Measurements from ENCODE around the gene CAMTA1. TPM values are rescaled to one million over a fixed set of nuclear protein-coding genes. Genes with fewer than 3 reads are reported as not detected.
"Not testable (repeated sequence)": the region's sequence is repeated elsewhere in the genome, so short reads cannot be mapped to it uniquely, and the experiment has no call there.

CAMTA1 gene
- total RNA-seq, 5 donors from 2014 or later (not counting 1 experiment from before 2014, with no cell fraction given), result 29.7 to 37.4 (median 34.6) TPM

DNA sequence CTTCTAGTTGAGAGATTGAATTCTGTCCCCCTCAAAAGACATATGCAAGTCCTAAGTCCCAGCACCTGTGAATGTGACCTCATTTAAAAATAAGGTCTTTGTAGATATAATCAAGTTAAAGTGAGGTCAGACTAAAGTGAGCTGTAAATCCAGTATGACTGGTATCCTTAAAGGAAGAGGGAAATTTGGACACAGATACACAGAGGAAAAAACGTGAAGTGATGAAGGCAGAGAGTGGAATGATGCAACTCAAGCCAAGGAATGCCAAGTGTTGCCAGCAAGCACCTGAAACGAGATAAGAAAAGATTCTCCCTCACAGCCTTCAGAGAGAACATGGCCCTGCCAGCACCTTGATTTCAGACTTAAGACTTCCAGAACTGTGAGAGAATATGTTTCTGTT lies 541.1 kb downstream of the CAMTA1 start:
- Mint-ChIP-seq H3K9me3 (peaks cover 3 to 23% (median 10%) of the 10 kb centered on the region in 3 donors), H3K4me3 (no peak overlapping the region), H3K27ac (no peak overlapping the region), H3K27me3 (peaks cover 18 to 24% of the 10 kb centered on the region in 2 donors), H3K36me3 (no peaks in the 10 kb centered on the region), H3K4me1 (no peaks in the 10 kb centered on the region)
- ChIA-PET POLR2A (no interaction called here), CTCF (no interaction called here)
- Histone ChIP-seq H3K36me3 (ENCODE audit: control insufficient read depth in 2 of 2, extremely low read depth in 1 of 2, insufficient read depth in 1 of 2, low read length in 1 of 2) (no peaks in the 10 kb centered on the region), H3K27me3 (replicated peaks in 1 of 2; ENCODE audit: control insufficient read depth in 2 of 2, extremely low read depth in 1 of 2, insufficient read depth in 2 of 2, low read length in 1 of 2) (peaks cover 0 to 12% of the 10 kb centered on the region in 2 experiments), H3K4me1 (ENCODE audit: control insufficient read depth in 1 of 2, extremely low read depth in 1 of 2, insufficient read depth in 2 of 2, low read length in 2 of 2) (no peaks in the 10 kb centered on the region), H3K4me3 (ENCODE audit: control insufficient read depth in 1 of 2, extremely low read depth in 1 of 2, low read length in 1 of 2) (no peak overlapping the region), H3K9me3 (no peaks in the 10 kb centered on the region), H3K27ac (ENCODE audit: low read length) (no peak overlapping the region)
- ATAC-seq (replicated peaks in 1 of 4) (no peak), DNase-seq (no peak)
- no CpG with 5 or more reads among the region's 2 CpGs for WGBS (ENCODE audit: insufficient coverage)

DNA sequence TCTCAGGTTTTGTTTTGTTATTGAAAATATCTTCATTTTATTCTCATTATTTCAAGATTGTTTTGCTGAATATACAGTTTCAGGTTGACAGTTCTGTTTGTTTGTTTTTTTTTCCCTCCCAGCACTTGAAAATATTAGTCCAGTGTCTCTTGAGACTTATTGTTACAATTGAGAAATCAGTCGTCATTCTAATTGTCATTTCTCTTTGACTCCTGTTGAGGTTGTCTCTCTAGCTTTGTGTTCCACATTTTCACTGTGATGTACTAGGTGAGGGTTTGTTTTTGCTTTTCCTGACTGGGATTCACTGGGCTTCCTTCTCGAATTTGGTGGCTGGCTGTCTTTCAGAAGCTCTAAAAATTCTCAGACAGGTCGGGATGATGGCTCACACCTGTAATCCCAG lies 542.6 kb downstream of the CAMTA1 start:
- DNase-seq, result no peak
- H3K9me3 Mint-ChIP-seq, result peaks cover 3 to 23% (median 10%) of the 10 kb centered on the region in 3 donors
- peaks cover 20 to 30% of the 10 kb centered on the region in 2 donors for H3K27me3 Mint-ChIP-seq
- WGBS (ENCODE audit: insufficient coverage), result 13% methylated on average over 1 of the region's 3 CpGs
- H3K4me3 Mint-ChIP-seq, result no peak overlapping the region
- ATAC-seq (replicated peaks in 1 of 4), result no peak
- no peaks in the 10 kb centered on the region for H3K9me3 ChIP-seq
- H3K4me1 Mint-ChIP-seq, result no peaks in the 10 kb centered on the region
- peaks cover 0 to 12% of the 10 kb centered on the region in 2 experiments for H3K27me3 ChIP-seq (replicated peaks in 1 of 2; ENCODE audit: control insufficient read depth in 2 of 2, extremely low read depth in 1 of 2, insufficient read depth in 2 of 2, low read length in 1 of 2)
- H3K36me3 Mint-ChIP-seq, result no peaks in the 10 kb centered on the region
- no peak overlapping the region for H3K27ac ChIP-seq (ENCODE audit: low read length)
- no peaks in the 10 kb centered on the region for H3K36me3 ChIP-seq (ENCODE audit: control insufficient read depth in 2 of 2, extremely low read depth in 1 of 2, insufficient read depth in 1 of 2, low read length in 1 of 2)
- POLR2A ChIA-PET, result no interaction called here
- CTCF ChIA-PET, result no interaction called here
- no peak overlapping the region for H3K4me3 ChIP-seq (ENCODE audit: control insufficient read depth in 1 of 2, extremely low read depth in 1 of 2, low read length in 1 of 2)
- H3K4me1 ChIP-seq (ENCODE audit: control insufficient read depth in 1 of 2, extremely low read depth in 1 of 2, insufficient read depth in 2 of 2, low read length in 2 of 2), result no peaks in the 10 kb centered on the region
- H3K27ac Mint-ChIP-seq, result no peak overlapping the region

DNA sequence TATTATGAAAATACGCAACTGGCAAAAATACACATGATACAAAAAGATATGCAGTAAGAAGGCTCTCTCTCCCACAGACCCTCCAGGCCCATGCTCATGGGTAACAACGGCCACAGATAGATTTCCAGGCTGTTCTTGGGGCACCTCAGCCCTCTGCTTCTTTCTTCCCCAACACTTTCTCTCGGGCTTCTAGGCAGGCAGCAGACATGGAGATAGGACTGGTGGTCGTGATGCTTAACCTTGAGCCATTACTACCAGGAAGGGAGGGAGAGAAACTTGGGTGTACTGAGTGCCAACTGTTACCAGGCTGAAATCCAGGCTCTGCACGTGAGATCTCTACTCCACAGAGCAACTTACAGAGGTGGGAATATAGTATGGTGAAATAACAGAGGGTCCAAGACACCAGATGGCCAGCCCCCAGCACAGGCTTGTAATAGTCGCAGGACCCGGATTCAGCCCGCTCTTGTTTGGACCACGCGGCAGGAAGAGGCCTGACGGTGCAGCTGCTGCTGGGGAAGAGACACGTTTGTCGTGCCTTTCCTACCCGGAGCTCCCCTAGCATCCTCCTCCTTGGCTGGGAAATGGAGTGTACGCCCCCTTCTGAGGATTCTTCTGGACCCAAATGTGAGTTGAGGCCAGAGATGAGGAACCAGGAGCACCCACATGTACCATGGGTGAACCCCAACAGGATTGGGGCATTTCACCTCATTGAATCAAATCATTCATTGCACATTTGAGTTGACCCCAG lies 544.8 kb downstream of the CAMTA1 start:
- H3K27ac Mint-ChIP-seq, result no peak overlapping the region
- Histone ChIP-seq H3K27me3 (replicated peaks in 1 of 2; ENCODE audit: control insufficient read depth in 2 of 2, extremely low read depth in 1 of 2, insufficient read depth in 2 of 2, low read length in 1 of 2) (peaks cover 0 to 19% of the 10 kb centered on the region in 2 experiments), H3K4me1 (ENCODE audit: control insufficient read depth in 1 of 2, extremely low read depth in 1 of 2, insufficient read depth in 2 of 2, low read length in 2 of 2) (no peaks in the 10 kb centered on the region), H3K9me3 (no peaks in the 10 kb centered on the region), H3K36me3 (ENCODE audit: control insufficient read depth in 2 of 2, extremely low read depth in 1 of 2, insufficient read depth in 1 of 2, low read length in 1 of 2) (no peaks in the 10 kb centered on the region), H3K4me3 (ENCODE audit: control insufficient read depth in 1 of 2, extremely low read depth in 1 of 2, low read length in 1 of 2) (no peak overlapping the region), H3K27ac (ENCODE audit: low read length) (no peak overlapping the region)
- peaks cover 3 to 23% (median 10%) of the 10 kb centered on the region in 3 donors for H3K9me3 Mint-ChIP-seq
- CTCF ChIA-PET, result no interaction called here
- H3K4me1 Mint-ChIP-seq, result no peaks in the 10 kb centered on the region
- ATAC-seq (replicated peaks in 1 of 4), result no peak
- DNase-seq, result no peak
- H3K4me3 Mint-ChIP-seq, result no peak overlapping the region
- H3K36me3 Mint-ChIP-seq, result no peaks in the 10 kb centered on the region
- WGBS (ENCODE audit: insufficient coverage), result 95% methylated on average over 9 of the region's 15 CpGs
- POLR2A ChIA-PET, result no interaction called here
- H3K27me3 Mint-ChIP-seq, result peaks cover 16 to 24% of the 10 kb centered on the region in 2 donors

DNA sequence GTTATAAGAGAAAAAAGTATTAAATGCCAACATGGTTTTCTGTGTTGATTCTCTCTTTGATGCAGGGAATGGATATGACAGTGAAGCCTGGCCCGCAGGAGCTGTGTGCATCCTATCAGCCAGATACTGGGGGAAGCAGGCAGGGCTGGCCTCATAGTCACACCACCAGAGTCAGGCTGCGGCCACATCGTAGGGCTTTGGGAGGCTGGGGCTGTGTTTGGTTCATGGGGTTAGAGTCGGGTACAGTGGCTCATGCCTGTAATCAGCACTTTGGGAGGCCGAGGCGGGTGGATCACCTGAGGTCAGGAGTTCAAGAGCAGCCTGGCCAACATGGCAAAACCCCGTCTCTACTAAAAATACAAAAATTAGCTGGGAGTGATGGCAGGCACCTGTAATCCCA lies 545.5 kb downstream of the CAMTA1 start:
- H3K36me3 ChIP-seq (ENCODE audit: control insufficient read depth in 2 of 2, extremely low read depth in 1 of 2, insufficient read depth in 1 of 2, low read length in 1 of 2); H3K9me3 ChIP-seq; POLR2A ChIA-PET; H3K27ac Mint-ChIP-seq; H3K4me3 ChIP-seq (ENCODE audit: control insufficient read depth in 1 of 2, extremely low read depth in 1 of 2, low read length in 1 of 2); ATAC-seq (replicated peaks in 1 of 4); H3K27ac ChIP-seq (ENCODE audit: low read length); H3K4me1 ChIP-seq (ENCODE audit: control insufficient read depth in 1 of 2, extremely low read depth in 1 of 2, insufficient read depth in 2 of 2, low read length in 2 of 2); H3K4me3 Mint-ChIP-seq; CTCF ChIA-PET; H3K36me3 Mint-ChIP-seq; H3K4me1 Mint-ChIP-seq; DNase-seq: not testable (repeated sequence)
- H3K9me3 Mint-ChIP-seq, result peaks cover 3 to 23% (median 10%) of the 10 kb centered on the region in 3 donors
- H3K27me3 Mint-ChIP-seq, result peaks cover 12 to 18% of the 10 kb centered on the region in 2 donors
- WGBS (ENCODE audit: insufficient coverage), result 87% methylated on average over 3 of the region's 7 CpGs
- peaks cover 0 to 23% of the 10 kb centered on the region in 2 experiments for H3K27me3 ChIP-seq (replicated peaks in 1 of 2; ENCODE audit: control insufficient read depth in 2 of 2, extremely low read depth in 1 of 2, insufficient read depth in 2 of 2, low read length in 1 of 2)

DNA sequence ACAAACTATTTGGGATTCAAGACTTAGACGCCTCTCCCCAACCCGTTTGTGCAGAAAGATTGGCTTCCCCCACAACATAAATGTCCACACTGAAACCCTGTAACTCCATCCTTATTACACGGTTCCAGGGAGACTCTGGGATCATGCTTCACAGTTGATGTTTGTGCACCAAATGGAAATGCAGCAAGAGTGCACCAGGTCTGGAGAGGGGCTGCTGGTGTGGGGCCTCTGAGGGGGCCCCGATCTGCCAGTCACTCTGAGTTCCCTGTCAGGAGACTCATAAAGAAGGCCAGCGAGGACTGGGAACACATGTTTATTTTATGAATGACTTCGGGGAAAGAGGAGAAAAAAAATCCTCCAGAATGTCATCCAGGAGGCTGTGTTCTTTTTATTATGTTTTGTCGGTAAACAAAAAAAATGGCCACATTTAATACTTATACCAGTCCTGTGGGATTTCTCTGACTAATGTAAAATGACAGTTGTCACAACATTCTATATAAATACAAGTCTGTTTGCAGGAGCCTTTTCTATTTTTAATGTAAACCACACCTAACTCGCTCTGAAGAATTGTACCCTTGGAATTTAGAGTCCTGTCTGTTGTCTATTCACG lies 546.8 kb downstream of the CAMTA1 start:
- Histone ChIP-seq H3K4me3 (ENCODE audit: control insufficient read depth in 1 of 2, extremely low read depth in 1 of 2, low read length in 1 of 2) (no peak overlapping the region), H3K9me3 (no peaks in the 10 kb centered on the region), H3K4me1 (ENCODE audit: control insufficient read depth in 1 of 2, extremely low read depth in 1 of 2, insufficient read depth in 2 of 2, low read length in 2 of 2) (no peaks in the 10 kb centered on the region), H3K36me3 (ENCODE audit: control insufficient read depth in 2 of 2, extremely low read depth in 1 of 2, insufficient read depth in 1 of 2, low read length in 1 of 2) (no peaks in the 10 kb centered on the region), H3K27me3 (replicated peaks in 1 of 2; ENCODE audit: control insufficient read depth in 2 of 2, extremely low read depth in 1 of 2, insufficient read depth in 2 of 2, low read length in 1 of 2) (peaks cover 0 to 29% of the 10 kb centered on the region in 2 experiments), H3K27ac (ENCODE audit: low read length) (no peak overlapping the region)
- H3K4me3 Mint-ChIP-seq, result no peak overlapping the region
- 62% methylated on average over 3 of the region's 9 CpGs for WGBS (ENCODE audit: insufficient coverage)
- peaks cover 0 to 16% (median 7%) of the 10 kb centered on the region in 3 donors for H3K9me3 Mint-ChIP-seq
- no peak overlapping the region for H3K27ac Mint-ChIP-seq
- no peaks in the 10 kb centered on the region for H3K4me1 Mint-ChIP-seq
- POLR2A ChIA-PET, result no interaction called here
- DNase-seq (no peak), ATAC-seq (replicated peaks in 1 of 4) (no peak)
- CTCF ChIA-PET, result no interaction called here
- H3K36me3 Mint-ChIP-seq, result no peaks in the 10 kb centered on the region
- H3K27me3 Mint-ChIP-seq, result peaks cover 8 to 18% of the 10 kb centered on the region in 2 donors

DNA sequence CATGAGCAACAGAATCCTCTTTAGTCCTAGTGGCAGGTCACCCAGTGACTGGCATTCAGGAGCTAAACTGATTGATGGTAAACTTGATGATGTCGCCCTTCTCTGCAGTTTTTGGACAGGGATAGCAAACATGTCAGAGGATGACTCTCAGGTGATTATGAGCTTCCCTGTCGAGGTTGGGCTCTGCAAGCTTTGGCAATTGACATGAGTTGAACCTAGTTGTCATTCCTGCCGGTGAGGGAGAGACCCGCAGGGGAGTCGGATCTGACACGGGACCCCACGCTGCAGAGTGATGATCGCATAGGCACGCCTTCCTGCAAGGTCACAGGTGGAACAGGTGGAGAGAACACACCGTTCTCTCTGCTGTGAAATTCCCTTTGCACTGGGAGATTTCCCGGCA lies 547.8 kb downstream of the CAMTA1 start:
- Mint-ChIP-seq H3K36me3 (no peaks in the 10 kb centered on the region), H3K27ac (no peak overlapping the region), H3K4me3 (no peak overlapping the region), H3K27me3 (peaks cover 8 to 18% of the 10 kb centered on the region in 2 donors), H3K4me1 (no peaks in the 10 kb centered on the region), H3K9me3 (peaks cover 0 to 7% (median 0%) of the 10 kb centered on the region in 3 donors)
- ChIA-PET CTCF (no interaction called here), POLR2A (no interaction called here)
- peaks cover 0 to 29% of the 10 kb centered on the region in 2 experiments for H3K27me3 ChIP-seq (replicated peaks in 1 of 2; ENCODE audit: control insufficient read depth in 2 of 2, extremely low read depth in 1 of 2, insufficient read depth in 2 of 2, low read length in 1 of 2)
- DNase-seq, result no peak
- H3K9me3 ChIP-seq, result no peaks in the 10 kb centered on the region
- no peak overlapping the region for H3K4me3 ChIP-seq (ENCODE audit: control insufficient read depth in 1 of 2, extremely low read depth in 1 of 2, low read length in 1 of 2)
- 90% methylated on average over 10 of the region's 11 CpGs for WGBS (ENCODE audit: insufficient coverage)
- H3K27ac ChIP-seq (ENCODE audit: low read length), result no peak overlapping the region
- H3K36me3 ChIP-seq (ENCODE audit: control insufficient read depth in 2 of 2, extremely low read depth in 1 of 2, insufficient read depth in 1 of 2, low read length in 1 of 2), result no peaks in the 10 kb centered on the region
- H3K4me1 ChIP-seq (ENCODE audit: control insufficient read depth in 1 of 2, extremely low read depth in 1 of 2, insufficient read depth in 2 of 2, low read length in 2 of 2), result no peaks in the 10 kb centered on the region
- ATAC-seq (replicated peaks in 1 of 4), result no peak

All from T-cell (primary cell).